Mesenchymal stem cell (in vitro differentiated cells and primary cell): ENCODE data around the gene CGB5.
"Not testable (repeated sequence)": the region's sequence is repeated elsewhere in the genome, so short reads cannot be mapped to it uniquely, and the experiment has no call there.

ENCODE experiments used
- DNase-seq: peaks from one replicate; pipeline ENCODE4 v3.0.0-alpha.2; 2013
- H2AFZ ChIP-seq: one replicate; pipeline ENCODE4 v1.6.1; 2013; ENCODE audit warnings: low read depth, mild to moderate bottlenecking, control low read depth, inconsistent platforms, low read length, moderate library complexity
- H2AK5ac ChIP-seq: 2 replicates; pipeline ENCODE4 v1.6.1; 2013; ENCODE audit warnings: low read length, moderate library complexity, mild to moderate bottlenecking, inconsistent platforms; ENCODE audit not compliant: severe bottlenecking
- H2BK120ac ChIP-seq: one replicate; pipeline ENCODE4 v1.6.1; 2013; ENCODE audit warnings: low read depth, mild to moderate bottlenecking, inconsistent platforms, low read length, moderate library complexity
- H2BK12ac ChIP-seq, 2 experiments: one replicate each; pipeline ENCODE4 v1.6.1; 2013; ENCODE audit warnings: inconsistent platforms in 2 of 2, low read length in 2 of 2, mild to moderate bottlenecking in 2 of 2, moderate library complexity in 2 of 2, control low read depth in 1 of 2
- H2BK15ac ChIP-seq: one replicate; pipeline ENCODE4 v1.6.1; 2013; ENCODE audit warnings: mild to moderate bottlenecking, low read depth, inconsistent platforms; ENCODE audit not compliant: poor library complexity, severe bottlenecking
- H2BK5ac ChIP-seq: 2 replicates; pipeline ENCODE4 v1.6.1; 2013; ENCODE audit warnings: low read depth, mild to moderate bottlenecking, low read length, control low read depth, inconsistent platforms; ENCODE audit not compliant: poor library complexity, severe bottlenecking
- H3K14ac ChIP-seq, 2 experiments: one replicate each; pipeline ENCODE4 v1.6.1; 2013; ENCODE audit warnings: inconsistent platforms in 2 of 2, low read length in 2 of 2, control low read depth in 1 of 2, mild to moderate bottlenecking in 1 of 2, moderate library complexity in 1 of 2
- H3K18ac ChIP-seq, 2 experiments: one replicate each; pipeline ENCODE4 v1.6.1; 2013; ENCODE audit warnings: inconsistent platforms in 2 of 2, low read length in 2 of 2, control low read depth in 1 of 2, low read depth in 1 of 2, mild to moderate bottlenecking in 1 of 2
- H3K23ac ChIP-seq, 2 experiments: one replicate each; pipeline ENCODE4 v1.6.1; 2013; ENCODE audit warnings: inconsistent platforms in 2 of 2, low read length in 2 of 2, mild to moderate bottlenecking in 2 of 2, moderate library complexity in 2 of 2, control low read depth in 1 of 2
- H3K27ac ChIP-seq: 2 replicates; pipeline ENCODE4 v1.5.1; 2013; ENCODE audit warnings: mild to moderate bottlenecking, moderate library complexity, low read length, control low read depth, inconsistent platforms; ENCODE audit not compliant: poor library complexity, severe bottlenecking
- H3K27me3 ChIP-seq, 2 experiments: 2 replicates each; pipeline versions ENCODE4 v1.6.1 to v1.7.0; 2013; ENCODE audit warnings: low read length in 2 of 2, mild to moderate bottlenecking in 2 of 2, moderate library complexity in 2 of 2, control low read depth in 1 of 2, inconsistent platforms in 1 of 2; ENCODE audit not compliant: control insufficient read depth in 1 of 2, insufficient read depth in 1 of 2
- H3K36me3 ChIP-seq, 2 experiments: 2 replicates each; pipeline versions ENCODE4 v1.6.1 to v1.7.0; 2013; ENCODE audit warnings: low read length in 2 of 2, control low read depth in 1 of 2, inconsistent platforms in 1 of 2, low read depth in 1 of 2, mild to moderate bottlenecking in 1 of 2; ENCODE audit not compliant: insufficient read depth in 2 of 2, control insufficient read depth in 1 of 2
- H3K4ac ChIP-seq, 2 experiments: one replicate each; pipeline ENCODE4 v1.6.1; 2013; ENCODE audit warnings: inconsistent platforms in 2 of 2, low read length in 2 of 2, mild to moderate bottlenecking in 2 of 2, moderate library complexity in 2 of 2, control low read depth in 1 of 2, low read depth in 1 of 2
- H3K4me1 ChIP-seq: 2 replicates; pipeline ENCODE4 v1.6.1; 2013; ENCODE audit warnings: low read depth, low read length, control low read depth; ENCODE audit not compliant: control insufficient read depth, insufficient read depth
- H3K4me2 ChIP-seq: 2 replicates; pipeline ENCODE4 v1.6.1; 2013; ENCODE audit warnings: low read length, mild to moderate bottlenecking, inconsistent platforms; ENCODE audit not compliant: poor library complexity, severe bottlenecking
- H3K4me3 ChIP-seq, 2 experiments: 2 replicates each; pipeline versions ENCODE4 v1.5.1 to v1.7.0; 2013; ENCODE audit warnings: low read length in 2 of 2, mild to moderate bottlenecking in 2 of 2, control low read depth in 1 of 2, low read depth in 1 of 2; ENCODE audit not compliant: insufficient read depth in 1 of 2
- H3K79me1 ChIP-seq: replicated peaks from 2 replicates; pipeline ENCODE4 v1.6.1; 2013; ENCODE audit warnings: mild to moderate bottlenecking, control low read depth, low read length, inconsistent platforms; ENCODE audit not compliant: poor library complexity, severe bottlenecking
- H3K9ac ChIP-seq: 2 replicates; pipeline ENCODE4 v1.7.0; 2013; ENCODE audit warnings: mild to moderate bottlenecking, low read length, moderate library complexity
- H3K9me3 ChIP-seq: 2 replicates; pipeline ENCODE4 v1.7.0; 2013; ENCODE audit warnings: mild to moderate bottlenecking, low read length; ENCODE audit not compliant: control insufficient read depth
- H4K8ac ChIP-seq: one replicate; pipeline ENCODE4 v1.6.1; 2013; ENCODE audit warnings: inconsistent platforms, mild to moderate bottlenecking, low read length, moderate library complexity
- H4K91ac ChIP-seq: one replicate; pipeline ENCODE4 v1.6.1; 2013; ENCODE audit warnings: mild to moderate bottlenecking, low read length, inconsistent platforms
- WGBS: methylation state at CpG from one replicate; pipeline ENCODE4 v1.1.7; 2013; ENCODE audit warnings: mixed read lengths; 5-methylcytosine and 5-hydroxymethylcytosine counted together

Gene CGB5

DNA sequence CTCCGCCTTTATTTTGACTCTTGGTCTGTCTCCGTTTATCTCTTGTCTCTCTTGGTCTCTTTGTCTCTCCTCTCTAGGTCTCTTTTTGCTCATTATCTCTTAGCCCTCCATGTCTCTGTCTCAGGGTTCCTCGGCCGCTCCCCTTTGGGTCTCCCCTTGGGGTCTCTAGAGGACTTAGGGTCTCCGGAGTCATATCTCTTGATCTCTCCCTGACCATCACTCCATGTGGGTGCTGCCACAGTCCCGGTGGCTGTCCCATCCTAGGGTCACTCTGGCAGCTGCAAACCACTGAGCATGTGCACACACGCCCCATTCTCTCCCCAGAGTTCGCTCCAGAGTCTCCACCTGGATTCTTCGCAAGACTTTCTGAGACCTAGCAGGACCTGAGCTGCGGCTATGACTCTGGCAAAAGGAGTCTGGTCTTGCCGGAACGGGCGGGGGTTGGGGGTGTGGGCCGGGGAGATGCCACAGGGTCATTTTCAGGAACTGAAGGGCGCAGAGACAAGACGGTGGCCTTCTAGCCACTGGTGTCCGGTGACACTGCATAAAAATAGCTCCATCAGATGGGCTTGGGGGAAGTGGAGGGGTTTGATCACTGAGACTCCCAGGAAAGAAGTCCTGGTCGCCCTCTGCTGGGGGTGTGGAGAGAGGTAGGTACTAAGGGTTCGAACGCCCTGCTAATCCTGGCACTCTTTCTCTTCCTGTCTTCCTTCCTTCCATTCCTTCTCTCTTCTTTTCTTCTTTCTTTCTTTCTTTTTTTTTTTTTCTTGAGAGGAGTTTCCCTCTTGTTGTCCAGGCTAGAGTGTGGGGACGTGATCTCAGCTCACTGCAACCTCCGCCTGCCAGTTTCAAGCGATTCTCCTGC is 30.1 kb downstream of the CGB5 start:
- peaks cover 9% of the 10 kb centered on the region for H3K4me1 ChIP-seq
- H2AFZ ChIP-seq = no peak overlapping the region
- H3K27ac ChIP-seq = no peak overlapping the region
- 91% methylated on average over 20 of the region's 23 CpGs for WGBS
- H2BK15ac ChIP-seq = no peak overlapping the region
- H3K9me3 ChIP-seq = peaks cover 5% of the 10 kb centered on the region
- H2BK5ac ChIP-seq = no peak overlapping the region
- H3K14ac ChIP-seq = no peak overlapping the region
- no peak overlapping the region for H3K23ac ChIP-seq
- no peak overlapping the region for H4K91ac ChIP-seq
- H3K36me3 ChIP-seq = no peaks in the 10 kb centered on the region
- no peak overlapping the region for H3K4me3 ChIP-seq
- no peak overlapping the region for H3K4ac ChIP-seq
- no peak overlapping the region for H3K4me2 ChIP-seq
- H4K8ac ChIP-seq = no peak overlapping the region
- H2AK5ac ChIP-seq = no peak overlapping the region
- peaks cover 47 to 50% of the 10 kb centered on the region in 2 experiments for H3K27me3 ChIP-seq
- DNase-seq = no peak
- no peaks in the 10 kb centered on the region for H3K79me1 ChIP-seq
- no peak overlapping the region for H3K18ac ChIP-seq
- H3K9ac ChIP-seq = no peak overlapping the region
- no peak overlapping the region for H2BK12ac ChIP-seq
- H2BK120ac ChIP-seq = no peak overlapping the region

DNA sequence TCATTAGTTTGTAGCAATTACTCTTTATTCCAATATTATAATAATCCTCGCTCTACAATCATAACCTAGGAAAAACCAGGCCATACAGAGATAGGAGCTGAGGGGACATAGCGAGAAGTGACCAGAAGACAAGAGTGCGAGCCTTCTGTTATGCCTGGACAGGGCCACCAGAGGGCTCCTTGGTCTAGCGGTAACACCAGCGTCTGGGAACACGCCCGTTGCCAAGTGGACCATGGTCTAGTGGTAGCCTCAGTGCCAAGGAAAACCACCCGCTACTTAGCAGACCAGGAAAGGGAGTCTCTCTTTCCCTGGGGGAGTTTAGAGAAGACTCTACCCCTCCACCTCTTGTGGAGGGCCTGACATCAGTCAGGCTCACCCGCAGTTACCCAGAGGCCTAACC is 31.2 kb downstream of the CGB5 start:
- H3K4me2 ChIP-seq, H4K91ac ChIP-seq, H2BK5ac ChIP-seq, H3K36me3 ChIP-seq, H3K27ac ChIP-seq, H3K18ac ChIP-seq, H2BK15ac ChIP-seq, H2BK12ac ChIP-seq, H3K23ac ChIP-seq, H2BK120ac ChIP-seq, H4K8ac ChIP-seq, H3K79me1 ChIP-seq, H3K4me3 ChIP-seq, H2AK5ac ChIP-seq, H3K14ac ChIP-seq, H3K4ac ChIP-seq, H3K4me1 ChIP-seq, H3K9me3 ChIP-seq, H2AFZ ChIP-seq, H3K9ac ChIP-seq: not testable (repeated sequence)
- H3K27me3 ChIP-seq = peaks cover 36 to 39% of the 10 kb centered on the region in 2 experiments
- WGBS = 21% methylated on average over 7 of the region's 9 CpGs
- peak; percentile 59 for DNase-seq

DNA sequence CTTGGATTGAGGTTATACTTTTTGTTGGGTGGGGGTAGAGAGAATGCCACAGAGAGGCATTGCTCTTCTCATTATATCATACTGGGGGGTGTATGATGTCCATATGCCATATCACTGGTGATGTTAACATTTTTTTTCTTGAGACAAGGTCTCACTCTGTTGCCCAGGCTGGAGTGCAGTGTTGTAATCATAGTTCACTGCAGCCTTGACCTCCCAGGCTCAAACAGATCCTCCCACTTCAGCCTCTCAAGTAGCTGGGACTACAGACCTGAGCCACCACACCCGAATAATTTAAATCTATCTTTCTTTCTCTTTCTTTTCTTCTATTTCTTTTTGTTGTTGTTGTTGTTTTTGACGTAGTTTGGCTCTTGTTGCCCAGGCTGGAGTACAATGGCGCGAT is 36.7 kb downstream of the CGB5 start:
- no peak overlapping the region for H4K91ac ChIP-seq
- no peak overlapping the region for H3K23ac ChIP-seq
- 97% methylated on average over 3 of the region's 4 CpGs for WGBS
- no peak overlapping the region for H3K4me3 ChIP-seq
- H3K18ac ChIP-seq = no peak overlapping the region
- H3K79me1 ChIP-seq = no peaks in the 10 kb centered on the region
- H2BK12ac ChIP-seq = no peak overlapping the region
- H3K4me1 ChIP-seq = peaks cover 3% of the 10 kb centered on the region
- H3K27ac ChIP-seq = no peak overlapping the region
- H2BK5ac ChIP-seq = no peak overlapping the region
- no peaks in the 10 kb centered on the region for H3K9me3 ChIP-seq
- no peak overlapping the region for H3K9ac ChIP-seq
- H2BK120ac ChIP-seq = no peak overlapping the region
- no peak overlapping the region for H2BK15ac ChIP-seq
- H2AFZ ChIP-seq = no peak overlapping the region
- H2AK5ac ChIP-seq = no peak overlapping the region
- no peak overlapping the region for H3K4ac ChIP-seq
- no peak for DNase-seq
- no peaks in the 10 kb centered on the region for H3K36me3 ChIP-seq
- no peak overlapping the region for H3K14ac ChIP-seq
- no peak overlapping the region for H3K4me2 ChIP-seq
- no peak overlapping the region for H4K8ac ChIP-seq
- H3K27me3 ChIP-seq = no peaks in the 10 kb centered on the region

DNA sequence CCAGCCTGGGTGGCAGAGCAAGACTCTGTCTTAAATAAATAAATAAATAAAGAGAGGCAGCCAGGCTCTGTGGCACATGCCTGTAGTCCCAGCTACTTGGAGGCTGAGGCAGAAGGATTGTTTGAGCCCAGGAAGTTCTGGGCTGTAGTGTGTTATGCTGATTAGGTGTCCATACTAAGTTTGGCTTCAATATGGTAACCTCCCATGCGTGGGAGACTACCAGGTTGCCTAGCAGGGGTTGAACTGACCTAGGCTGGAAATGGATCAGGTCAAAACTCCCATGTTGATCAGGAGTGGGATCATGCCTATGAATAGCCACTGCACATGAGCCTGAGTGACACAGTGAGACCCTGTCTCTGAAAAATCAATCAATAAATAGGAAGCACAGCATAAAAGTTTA is 37.6 kb downstream of the CGB5 start:
- no peak overlapping the region for H3K14ac ChIP-seq
- H3K27me3 ChIP-seq = no peaks in the 10 kb centered on the region
- no peak overlapping the region for H2BK5ac ChIP-seq
- WGBS = 75% methylated on average over 1 of the region's 1 CpG
- no peak overlapping the region for H3K23ac ChIP-seq
- H3K9ac ChIP-seq = no peak overlapping the region
- no peak overlapping the region for H3K4me3 ChIP-seq
- peaks cover 0 to under 1% of the 10 kb centered on the region in 2 experiments for H3K36me3 ChIP-seq
- H2BK12ac ChIP-seq = no peak overlapping the region
- H2BK15ac ChIP-seq = no peak overlapping the region
- H2AK5ac ChIP-seq = no peak overlapping the region
- no peaks in the 10 kb centered on the region for H3K9me3 ChIP-seq
- no peak overlapping the region for H3K18ac ChIP-seq
- peaks cover 4% of the 10 kb centered on the region for H3K4me1 ChIP-seq
- H3K4ac ChIP-seq = no peak overlapping the region
- H3K79me1 ChIP-seq = no peaks in the 10 kb centered on the region
- no peak overlapping the region for H4K8ac ChIP-seq
- H3K27ac ChIP-seq = no peak overlapping the region
- no peak overlapping the region for H2AFZ ChIP-seq
- no peak overlapping the region for H2BK120ac ChIP-seq
- no peak overlapping the region for H3K4me2 ChIP-seq
- no peak overlapping the region for H4K91ac ChIP-seq
- DNase-seq = no peak
